K562 (cell line): ENCODE measurements around the gene KRTAP19-4. TPM values are rescaled to one million over a fixed set of nuclear protein-coding genes. Genes with fewer than 3 reads are reported as not detected.

Experiments used
- ATAC-seq: fragments of 200-7000 bp; cut with Tn5 transposase; 3 replicates; pipeline ENCODE4 v1.9.1; 2020; ENCODE audit warnings: moderate library complexity
- BruUV-seq: library from RNA; stranded (reverse); fragments of 400-500 nt; replicated peaks from 2 replicates; lab custom pipeline; 2021; lab: Mats Ljungman, UMichigan
- CTCF ChIA-PET: fragments of 300-600 bp; formaldehyde crosslinking; extraction: SDS; loops from one replicate; lab custom pipeline; 2021; ENCODE audit warnings: low intra/inter-chr PET ratio; lab: Yijun Ruan, JAX
- POLR2A ChIA-PET: fragments of 300-600, 350-650 bp; sonication (Branson Sonifier 250); formaldehyde crosslinking; extraction: SDS; loops from one replicate; lab custom pipeline; 2021; ENCODE audit warnings: antibody characterized with exemption, inconsistent platforms; lab: Yijun Ruan, JAX
- DNase-seq, 4 experiments: peaks; one replicate each; pipeline versions ENCODE4 v3.0.0 to v3.0.0-alpha.2; 2011 to 2018; ENCODE audit warnings: low spot score in 3 of 4, mixed read lengths in 3 of 4; ENCODE audit errors: extremely low read depth in 1 of 4
- FAIRE-seq: peaks from 2 replicates; lab custom pipeline; 2011; peaks lifted over from hg19 to GRCh38; lab: Jason Lieb, UNC
- H2AFZ ChIP-seq: 2 replicates; pipeline ENCODE4 v1.6.0; 2011; ENCODE audit warnings: low read depth, low read length, control low read depth, inconsistent platforms
- H3K27ac ChIP-seq: fragments of 200-600 bp; 3 replicates; pipeline ENCODE4 v1.8.0; 2011; ENCODE audit warnings: low read depth, mild to moderate bottlenecking, control low read depth, inconsistent platforms, low read length, moderate library complexity, mixed read lengths; ENCODE audit errors: extremely low read depth
- H3K27me3 ChIP-seq, 2 experiments: fragments of 300-600 bp in 1 of 2; 2 replicates in 1 of 2; 3 replicates in 1 of 2; pipeline versions ENCODE4 v1.6.0 to v1.8.0; 2011; ENCODE audit warnings: inconsistent platforms in 2 of 2, low read length in 2 of 2, mild to moderate bottlenecking in 1 of 2, mixed read lengths in 1 of 2, moderate library complexity in 1 of 2; ENCODE audit not compliant: control insufficient read depth in 2 of 2, insufficient read depth in 2 of 2
- H3K36me3 ChIP-seq: fragments of 300-600 bp; 3 replicates; pipeline ENCODE4 v1.8.0; 2011; ENCODE audit warnings: mild to moderate bottlenecking, low read length, inconsistent platforms; ENCODE audit not compliant: control insufficient read depth, insufficient read depth
- H3K4me1 ChIP-seq, 2 experiments: fragments of 200-600 bp in 1 of 2; replicated peaks in 1 of 2; 2 replicates in 1 of 2; 3 replicates in 1 of 2; pipeline versions ENCODE4 v1.5.1 to v1.8.0; 2011; ENCODE audit warnings: inconsistent platforms in 2 of 2, low read length in 2 of 2, mild to moderate bottlenecking in 1 of 2, mixed read lengths in 1 of 2, moderate library complexity in 1 of 2; ENCODE audit not compliant: control insufficient read depth in 2 of 2, insufficient read depth in 2 of 2
- H3K4me2 ChIP-seq: 2 replicates; pipeline ENCODE4 v1.6.1; 2011; ENCODE audit warnings: low read length, control low read depth, inconsistent platforms, mixed read lengths; ENCODE audit not compliant: insufficient read depth
- H3K4me3 ChIP-seq: fragments of 200-600 bp; sonication (generic), shearing (Covaris generic); 2 replicates; pipeline ENCODE4 v1.5.1; 2016; ENCODE audit warnings: control low read depth, inconsistent platforms
- H3K79me2 ChIP-seq: fragments of 200-600 bp; 3 replicates; pipeline ENCODE4 v1.8.0; 2011; ENCODE audit warnings: low read length, inconsistent platforms; ENCODE audit not compliant: control insufficient read depth, insufficient read depth
- H3K9ac ChIP-seq, 2 experiments: 2 replicates each; pipeline versions ENCODE4 v1.6.0 to v1.6.1; 2011; ENCODE audit warnings: low read depth in 2 of 2, low read length in 2 of 2, control low read depth in 1 of 2, inconsistent platforms in 1 of 2, mild to moderate bottlenecking in 1 of 2, mixed read lengths in 1 of 2; ENCODE audit not compliant: insufficient read depth in 1 of 2
- H3K9me1 ChIP-seq: one replicate; pipeline ENCODE4 v1.6.0; 2011; ENCODE audit warnings: inconsistent platforms, mild to moderate bottlenecking, low read length, moderate library complexity; ENCODE audit not compliant: control insufficient read depth, insufficient read depth
- H3K9me3 ChIP-seq: replicated peaks from 2 replicates; pipeline ENCODE4 v1.5.1; 2011; ENCODE audit warnings: low read depth, low read length, inconsistent platforms; ENCODE audit not compliant: control insufficient read depth, insufficient read depth
- H4K20me1 ChIP-seq: replicated peaks from 2 replicates; pipeline ENCODE4 v1.6.1; 2011; ENCODE audit warnings: low read length, inconsistent platforms, mixed read lengths; ENCODE audit not compliant: control insufficient read depth, insufficient read depth
- EWSR1 ChIP-seq: fragments of 450-650 bp; IDR thresholded peaks from 2 replicates; pipeline ENCODE4 v1.6.1; 2018; ENCODE audit warnings: borderline replicate concordance, mild to moderate bottlenecking, low read depth, moderate library complexity; ENCODE audit not compliant: partially characterized antibody
- HNRNPL ChIP-seq: fragments of 200-400 bp; formaldehyde crosslinking; IDR thresholded peaks from 2 replicates; pipeline ENCODE4 v1.6.1; 2017; ENCODE audit warnings: low read depth, mild to moderate bottlenecking, low read length
- NEUROD1 ChIP-seq: fragments of 150-350 bp; IDR thresholded peaks from 2 replicates; pipeline ENCODE4 v1.6.1; 2014; ENCODE audit warnings: borderline replicate concordance, low read length, low read depth; ENCODE audit not compliant: partially characterized antibody
- NR2F6 ChIP-seq: fragments of 450-650 bp; formaldehyde crosslinking; IDR thresholded peaks from 2 replicates; pipeline ENCODE4 v1.4.0; 2020; ENCODE audit warnings: mild to moderate bottlenecking
- SLC30A9 ChIP-seq: fragments of 250-450 bp; sonication (Bioruptor Pico); IDR thresholded peaks from 2 replicates; pipeline ENCODE4 v1.8.0; 2022; ENCODE audit warnings: mild to moderate bottlenecking, moderate library complexity
- SRSF9 ChIP-seq: fragments of 200-400 bp; formaldehyde crosslinking; IDR thresholded peaks from 2 replicates; pipeline ENCODE4 v1.6.1; 2017; ENCODE audit warnings: low read depth, low read length, borderline replicate concordance
- TAL1 ChIP-seq: fragments of 450-650 bp; IDR thresholded peaks from 2 replicates; pipeline ENCODE4 v1.6.1; 2016; ENCODE audit warnings: mild to moderate bottlenecking
- ZNF121 ChIP-seq: sonication (generic); formaldehyde crosslinking; conservative IDR thresholded peaks from 2 replicates; pipeline ENCODE4 v1.8.0; 2022; ENCODE audit warnings: missing genetic modification reagents
- WGBS: fragments of 100-300 bp; shearing (Covaris generic); methylation state at CpG from one replicate; pipeline ENCODE4 v1.1.6; 2016; ENCODE audit warnings: low coverage, mixed read lengths; ENCODE audit not compliant: insufficient coverage; ENCODE audit errors: missing lambda C conversion rate; 5-methylcytosine and 5-hydroxymethylcytosine counted together
- in situ Hi-C: fragments of 300-500 bp; cut with MboI; formaldehyde crosslinking; loops from 4 replicates; pipeline ENCODE4 v1.15.0; 2018; ENCODE audit warnings: inconsistent platforms, mixed read lengths
- intact Hi-C: fragments of 100-400 bp; cut with micrococcal nuclease; formaldehyde crosslinking; loops from 2 replicates; pipeline ENCODE4 v1.14.2; 2022
- polyA plus RNA-seq, 8 experiments: library from polyadenylated mRNA; depleted of rRNA in 4 of 8; stranded (reverse) in 5 of 8; unstranded in 3 of 8; fragments of >200 nt; fragmentation: Nextera tagmentation in 2 of 8; fragmentation: Illumina TruSeq in 1 of 8; extraction: Ambion mirVana in 2 of 8; extraction: Trizol in 1 of 8; gene quantifications; 2 replicates each; pipeline versions ENCODE4 v1.2.1 to v1.2.3, GENCODE V29; 2011 to 2014; ENCODE audit warnings: inconsistent platforms in 1 of 8, missing spikeins in 1 of 8
- total RNA-seq, 7 experiments: library from RNA; depleted of rRNA in 6 of 7; stranded (reverse); fragments of >200 nt in 6 of 7; fragmentation: Illumina TruSeq in 2 of 7; extraction: Trizol in 2 of 7; gene quantifications; 2 replicates each; pipeline versions ENCODE4 v1.2.1 to v1.2.3, GENCODE V29; 2011 to 2021; ENCODE audit warnings: low replicate concordance in 1 of 7
- TF ChIP-seq, protein P1 (sequence below): sonication (generic); formaldehyde crosslinking; IDR thresholded peaks from 2 replicates; pipeline ENCODE4 v1.8.1; 2023; ENCODE audit warnings: mild to moderate bottlenecking, missing genetic modification reagents

The KRTAP19-4 gene
- total and polyA plus RNA-seq, 9 of the 15 experiments (the other 6 are each of a cell fraction or from before 2014, with no cell fraction given) = not detected

DNA sequence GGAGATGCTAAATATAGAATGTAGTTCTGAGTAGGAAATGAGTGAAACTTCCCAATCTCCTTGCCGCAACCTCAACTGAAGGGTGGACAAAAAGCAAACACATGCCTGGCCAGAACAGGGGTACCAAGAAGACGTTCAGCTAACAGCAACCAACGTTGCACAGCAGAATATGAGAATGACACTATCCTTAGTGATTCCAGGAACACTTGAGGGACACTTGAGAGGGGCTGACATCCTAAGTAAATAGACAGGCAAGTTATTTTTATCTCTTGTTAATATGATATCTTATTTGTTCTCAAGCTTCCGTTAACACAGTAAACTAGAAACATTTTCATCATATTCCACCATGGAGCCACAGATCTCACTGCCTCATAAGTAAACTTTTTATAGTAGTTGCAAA lies 17.7 kb downstream of the KRTAP19-4 start (continued):
- TF ChIP-seq TAL1 = no peak

DNA sequence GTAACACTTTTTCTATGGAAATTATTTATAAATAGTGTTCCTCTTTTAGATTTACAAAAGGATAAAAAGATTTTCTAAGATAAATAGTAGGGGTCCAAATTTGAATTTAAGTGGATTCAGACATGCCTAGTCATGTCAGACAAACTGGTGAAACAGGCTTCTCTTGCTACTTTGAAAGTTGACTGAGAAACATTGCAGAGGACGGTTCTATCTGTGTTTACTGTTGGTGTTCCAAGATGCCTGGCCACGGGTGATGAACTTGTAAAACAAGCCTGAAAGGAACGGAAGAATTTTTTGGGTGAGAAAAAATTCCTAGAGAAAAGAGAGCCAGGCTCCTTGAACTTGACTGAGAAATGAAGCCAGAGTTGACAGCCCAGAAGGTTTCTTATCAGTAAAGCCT lies 19.0 kb downstream of the KRTAP19-4 start:
- no peaks in the 10 kb centered on the region for H4K20me1 ChIP-seq
- WGBS = 0% methylated on average over 3 of the region's 3 CpGs
- TF ChIP-seq SLC30A9 (CRISPR knock-in tag) (no peak), HNRNPL (no peak)
- DNase-seq (no peak), FAIRE-seq (no peak), ATAC-seq (no peak)
- H3K4me2 ChIP-seq = no peak overlapping the region
- H3K9ac ChIP-seq = no peak overlapping the region
- in situ Hi-C loops = no loop called here
- no peaks in the 10 kb centered on the region for H3K9me1 ChIP-seq
- no TSS peak for BruUV-seq
- H2AFZ ChIP-seq = no peak overlapping the region
- no peaks in the 10 kb centered on the region for H3K79me2 ChIP-seq
- H3K4me1 ChIP-seq = no peaks in the 10 kb centered on the region
- CTCF ChIA-PET = no interaction called here
- no peak overlapping the region for H3K27ac ChIP-seq
- H3K27me3 ChIP-seq = no peaks in the 10 kb centered on the region
- no peak overlapping the region for H3K4me3 ChIP-seq
- no peaks in the 10 kb centered on the region; the same call in 1 of the 2 replicates for H3K9me3 ChIP-seq
- intact Hi-C loops = no loop called here
- POLR2A ChIA-PET = no interaction called here
- no peaks in the 10 kb centered on the region for H3K36me3 ChIP-seq

DNA sequence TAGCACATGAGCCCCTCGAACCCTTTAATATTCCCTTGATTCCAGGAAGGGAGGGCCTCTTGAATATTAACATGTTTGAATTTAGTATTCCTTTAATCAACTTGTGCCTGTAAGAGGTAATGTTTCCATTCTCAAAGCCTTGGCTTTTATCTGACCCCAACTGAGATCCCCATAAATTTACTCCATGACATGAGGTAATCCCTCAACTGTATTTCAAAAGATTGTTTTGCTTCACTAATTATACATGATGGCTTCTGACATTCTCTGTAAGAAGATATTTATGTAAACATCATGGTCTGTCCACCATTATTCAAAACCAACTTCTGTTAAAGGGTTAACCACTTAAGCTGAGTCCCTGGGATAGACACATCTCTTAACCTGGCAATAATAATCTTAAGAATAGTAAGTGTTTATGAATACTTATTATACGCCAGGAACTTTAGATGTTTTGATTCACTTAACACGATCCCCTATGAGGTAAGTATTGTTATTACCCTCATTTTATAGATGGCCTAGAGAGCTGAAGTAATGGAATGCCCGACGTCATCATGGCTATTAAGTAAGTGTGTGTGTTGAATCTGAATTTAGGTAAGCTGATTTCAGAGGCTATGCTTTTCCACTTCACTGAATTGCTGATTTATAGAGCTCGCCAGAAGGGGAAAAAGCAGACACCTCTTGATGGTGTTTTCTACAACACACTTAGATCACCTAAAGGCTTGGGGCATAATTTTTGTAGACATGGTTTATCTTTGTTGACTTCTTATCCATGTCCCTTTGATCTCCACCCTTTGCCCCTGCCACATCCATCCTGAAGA lies 27.9 kb downstream of the KRTAP19-4 start:
- no TSS peak for BruUV-seq
- no peak overlapping the region for H3K9ac ChIP-seq
- ATAC-seq = no peak
- no peaks in the 10 kb centered on the region for H3K4me1 ChIP-seq
- H2AFZ ChIP-seq = no peak overlapping the region
- H3K79me2 ChIP-seq = no peaks in the 10 kb centered on the region
- no peaks in the 10 kb centered on the region for H3K27me3 ChIP-seq
- ChIA-PET CTCF (no interaction called here), POLR2A (no interaction called here)
- in situ Hi-C loops = no loop called here
- intact Hi-C loops = no loop called here
- H3K4me3 ChIP-seq = no peak overlapping the region
- H3K4me2 ChIP-seq = no peak overlapping the region
- FAIRE-seq = no peak
- H3K27ac ChIP-seq = no peak overlapping the region
- no peaks in the 10 kb centered on the region for H3K9me3 ChIP-seq
- no peaks in the 10 kb centered on the region for H3K9me1 ChIP-seq
- no peak for DNase-seq
- no peaks in the 10 kb centered on the region for H3K36me3 ChIP-seq
- no peaks in the 10 kb centered on the region for H4K20me1 ChIP-seq
- WGBS = under 1% methylated on average over 6 of the region's 6 CpGs
- TF ChIP-seq NEUROD1 (no peak), EWSR1 (no peak), ZNF121 (CRISPR knock-in tag) (no peak), NR2F6 (CRISPR knock-in tag) (no peak), SRSF9 (no peak)
- TF ChIP-seq, protein P1, sequence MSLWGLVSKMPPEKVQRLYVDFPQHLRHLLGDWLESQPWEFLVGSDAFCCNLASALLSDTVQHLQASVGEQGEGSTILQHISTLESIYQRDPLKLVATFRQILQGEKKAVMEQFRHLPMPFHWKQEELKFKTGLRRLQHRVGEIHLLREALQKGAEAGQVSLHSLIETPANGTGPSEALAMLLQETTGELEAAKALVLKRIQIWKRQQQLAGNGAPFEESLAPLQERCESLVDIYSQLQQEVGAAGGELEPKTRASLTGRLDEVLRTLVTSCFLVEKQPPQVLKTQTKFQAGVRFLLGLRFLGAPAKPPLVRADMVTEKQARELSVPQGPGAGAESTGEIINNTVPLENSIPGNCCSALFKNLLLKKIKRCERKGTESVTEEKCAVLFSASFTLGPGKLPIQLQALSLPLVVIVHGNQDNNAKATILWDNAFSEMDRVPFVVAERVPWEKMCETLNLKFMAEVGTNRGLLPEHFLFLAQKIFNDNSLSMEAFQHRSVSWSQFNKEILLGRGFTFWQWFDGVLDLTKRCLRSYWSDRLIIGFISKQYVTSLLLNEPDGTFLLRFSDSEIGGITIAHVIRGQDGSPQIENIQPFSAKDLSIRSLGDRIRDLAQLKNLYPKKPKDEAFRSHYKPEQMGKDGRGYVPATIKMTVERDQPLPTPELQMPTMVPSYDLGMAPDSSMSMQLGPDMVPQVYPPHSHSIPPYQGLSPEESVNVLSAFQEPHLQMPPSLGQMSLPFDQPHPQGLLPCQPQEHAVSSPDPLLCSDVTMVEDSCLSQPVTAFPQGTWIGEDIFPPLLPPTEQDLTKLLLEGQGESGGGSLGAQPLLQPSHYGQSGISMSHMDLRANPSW (CRISPR knock-in tag) = no peak
